NCI-H226 (cell line): ENCODE data around the gene PLEKHG4B.

ENCODE experiments used
- DNase-seq: peaks from one replicate; pipeline ENCODE4 v3.0.0-alpha.2; 2015

PLEKHG4B gene

DNA sequence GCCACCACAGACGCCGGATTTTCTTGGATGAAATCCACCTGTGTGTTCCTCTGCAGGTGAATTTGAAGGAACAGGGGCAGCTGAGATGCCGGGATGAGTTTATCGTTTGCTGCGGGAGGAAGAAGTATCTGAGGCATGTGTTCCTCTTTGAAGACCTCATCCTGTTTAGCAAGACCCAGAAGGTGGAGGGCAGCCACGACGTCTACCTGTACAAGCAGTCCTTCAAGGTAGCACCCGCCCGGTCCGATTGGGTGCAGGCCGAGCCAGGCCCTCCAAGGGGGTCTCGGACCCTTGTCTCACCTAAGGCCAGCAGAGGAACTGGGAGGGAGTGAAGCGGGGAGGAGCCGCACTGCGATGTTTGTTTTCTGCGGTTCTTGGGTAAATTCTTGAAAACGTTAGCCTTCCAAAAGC lies 80.9 kb downstream of the PLEKHG4B start:
- no peak for DNase-seq

- no peak for DNase-seq
Measured at GRCh38 chr5:173392-174290, 81.7 kb downstream of the PLEKHG4B start.

- DNase-seq = no peak
Measured at GRCh38 chr5:174291-174600, 82.3 kb downstream of the PLEKHG4B start.

GRCh38 chr5:174876-175465 lies 83.0 kb downstream of the PLEKHG4B start:
- DNase-seq = no peak

GRCh38 chr5:176296-176823 lies 84.4 kb downstream of the PLEKHG4B start:
- no peak for DNase-seq

DNA sequence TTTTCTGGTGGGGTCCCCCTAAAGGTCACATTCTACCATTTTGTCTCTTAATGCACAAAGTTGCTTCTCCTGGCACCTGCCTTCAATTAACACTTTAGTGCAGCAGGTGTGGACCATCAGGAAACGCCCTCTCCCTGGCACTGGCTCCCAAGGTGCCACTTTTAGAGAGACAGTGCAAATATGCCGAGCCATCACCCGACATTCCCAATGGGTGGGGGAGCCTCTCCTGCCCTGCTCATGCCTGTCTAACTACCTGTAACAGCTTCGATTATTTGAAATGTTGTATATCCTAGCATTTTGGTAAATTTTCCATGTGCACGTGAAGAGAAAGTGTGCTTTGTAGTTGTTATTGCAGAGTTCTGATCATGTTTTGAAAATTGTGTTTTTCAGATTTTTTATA lies 86.1 kb downstream of the PLEKHG4B start:
- DNase-seq = no peak

- no peak for DNase-seq
Measured at GRCh38 chr5:179401-179800, 87.4 kb downstream of the PLEKHG4B start.

- no peak for DNase-seq
Measured at GRCh38 chr5:180286-180918, 88.4 kb downstream of the PLEKHG4B start.

GRCh38 chr5:181160-181559 lies 89.2 kb downstream of the PLEKHG4B start:
- DNase-seq = no peak

DNA sequence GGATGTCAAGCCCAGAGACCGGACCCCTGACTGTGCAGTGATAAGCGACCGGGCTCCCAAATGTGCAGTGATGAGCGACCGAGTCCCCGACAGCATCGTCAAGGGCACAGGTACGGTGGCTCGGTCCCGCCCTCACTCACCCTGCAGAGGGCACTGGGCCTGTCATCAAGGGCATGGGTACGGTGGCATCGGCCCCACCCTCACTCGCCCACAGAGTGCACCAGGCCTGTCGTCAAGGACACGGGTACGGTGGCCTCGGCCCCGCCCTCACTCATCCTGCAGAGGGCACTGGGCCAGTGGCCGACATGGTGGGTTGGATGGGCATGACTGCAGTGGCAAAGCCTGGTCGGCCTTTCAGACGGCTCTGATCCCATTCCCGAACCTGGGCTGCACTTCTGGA lies 89.6 kb downstream of the PLEKHG4B start:
- no peak for DNase-seq

DNA sequence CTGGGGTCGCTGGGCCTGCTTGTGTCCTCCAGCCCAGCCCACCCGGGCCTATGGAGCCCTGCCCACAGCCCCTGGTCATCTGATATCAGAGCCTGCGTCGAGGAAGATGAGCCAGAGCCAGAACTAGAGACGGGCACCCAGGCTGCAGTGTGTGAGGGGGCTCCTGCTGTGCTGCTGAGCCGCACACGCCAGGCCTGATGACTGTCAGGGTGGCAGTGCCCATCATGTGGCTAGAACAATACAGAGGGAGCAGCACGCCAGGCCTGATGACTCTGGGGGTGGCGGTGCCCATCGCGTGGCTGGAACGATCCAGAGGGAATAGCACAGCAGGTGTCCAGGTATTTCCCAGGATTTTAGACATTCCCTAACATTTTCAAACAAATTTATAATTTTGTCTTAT lies 90.2 kb downstream of the PLEKHG4B start:
- no peak for DNase-seq

- no peak for DNase-seq
Measured at GRCh38 chr5:184471-184870, 92.5 kb downstream of the PLEKHG4B start.

GRCh38 chr5:185095-186070 lies 93.4 kb downstream of the PLEKHG4B start:
- no peak for DNase-seq

DNA sequence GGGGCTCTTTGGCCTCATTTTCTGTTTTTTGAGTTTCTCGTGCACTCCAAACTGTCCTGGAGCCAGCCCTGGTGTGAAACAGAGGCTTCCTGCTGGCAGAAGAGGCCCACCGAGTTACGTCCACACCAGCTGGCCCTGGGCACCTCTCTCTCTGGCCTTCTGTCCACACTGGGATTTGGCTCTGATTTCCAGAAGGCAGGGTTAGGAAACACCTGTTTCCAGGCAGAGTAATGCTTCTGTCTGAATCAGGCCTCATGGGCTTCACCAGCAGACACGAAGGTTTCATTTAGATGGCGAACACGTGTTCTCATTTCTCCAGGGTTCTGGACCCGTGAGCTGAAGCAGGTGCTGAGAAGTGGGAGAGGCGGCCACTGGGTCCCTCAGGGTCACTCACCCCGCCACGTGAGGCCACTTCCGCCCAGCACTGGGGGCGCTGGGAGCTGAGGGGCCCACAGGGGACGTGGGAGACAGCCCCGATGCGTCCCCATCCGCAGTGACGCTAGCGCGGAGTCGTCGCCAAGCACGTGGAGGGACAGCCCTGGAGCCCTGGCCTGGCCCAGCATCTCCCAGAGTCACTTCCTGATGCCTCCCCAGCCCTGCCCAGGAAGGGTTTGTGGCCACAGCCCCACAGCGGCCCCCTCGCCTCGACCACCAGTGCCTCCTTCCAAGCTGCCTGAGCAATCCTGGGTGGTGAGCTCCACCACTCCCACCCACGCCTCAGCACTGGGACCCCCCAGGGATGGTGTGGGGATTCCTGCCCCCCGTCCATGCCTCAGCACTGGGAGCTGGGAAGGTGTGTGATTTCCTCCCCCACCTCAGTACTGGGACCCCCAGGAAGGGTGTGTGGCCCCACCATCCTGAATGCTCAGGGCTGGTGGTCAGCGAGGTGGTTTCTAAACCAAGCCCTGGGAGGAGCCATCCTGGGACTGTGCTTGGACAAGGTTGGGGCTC lies 94.4 kb downstream of the PLEKHG4B start:
- no peak for DNase-seq

GRCh38 chr5:187042-187431 lies 95.1 kb downstream of the PLEKHG4B start:
- no peak for DNase-seq

- DNase-seq = no peak
Measured at GRCh38 chr5:187617-188451, 95.9 kb downstream of the PLEKHG4B start.

DNA sequence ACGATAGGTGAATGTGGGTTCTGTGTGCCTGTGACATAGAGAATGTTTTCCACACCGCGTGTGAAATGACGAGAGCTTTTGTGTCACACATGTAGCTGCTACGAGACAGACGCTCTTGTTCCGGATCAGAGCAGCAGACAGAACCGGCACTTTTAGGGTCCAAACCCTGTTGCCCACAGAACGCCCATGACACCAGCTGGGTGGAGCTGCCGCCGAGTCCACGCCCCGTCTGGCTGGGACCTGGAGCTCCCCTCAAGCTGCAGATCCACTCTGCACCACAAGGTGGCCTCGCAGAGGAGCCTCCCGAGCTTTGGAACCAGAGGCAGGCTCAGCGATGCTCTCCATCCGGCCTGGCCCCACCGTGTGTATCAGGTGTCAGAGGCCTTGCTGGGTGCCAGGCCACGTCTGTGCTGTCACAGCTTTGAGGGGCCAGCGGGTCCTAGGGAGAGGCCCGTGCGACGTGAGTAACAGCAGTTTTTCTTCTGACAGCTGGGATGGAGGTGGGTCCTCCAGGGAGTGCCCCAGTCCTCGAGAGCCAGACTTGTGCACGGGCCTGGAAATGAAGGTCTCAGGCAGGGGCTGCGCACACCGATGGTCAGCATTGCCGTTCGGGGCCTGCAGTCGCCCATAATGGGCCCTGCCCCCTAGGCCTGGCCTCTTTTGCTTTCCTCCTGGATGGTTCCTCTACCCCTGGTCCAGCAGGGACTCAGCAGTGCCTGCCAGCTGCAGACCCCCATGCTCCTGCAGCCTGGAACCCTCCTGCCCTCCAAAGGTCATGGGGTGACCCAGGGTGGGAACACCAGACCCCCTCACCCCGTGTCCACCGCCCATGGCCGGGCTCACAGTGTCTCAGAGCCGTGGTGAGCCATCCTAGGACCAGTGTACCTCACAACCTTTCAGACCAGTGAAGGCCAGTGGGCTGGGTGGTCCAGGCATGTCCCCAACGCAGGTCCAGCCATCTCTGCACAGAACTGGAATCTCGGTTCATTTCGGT lies 96.8 kb downstream of the PLEKHG4B start:
- peak; percentile 72 for DNase-seq

GRCh38 chr5:189486-189885 lies 97.5 kb downstream of the PLEKHG4B start:
- no peak for DNase-seq

DNA sequence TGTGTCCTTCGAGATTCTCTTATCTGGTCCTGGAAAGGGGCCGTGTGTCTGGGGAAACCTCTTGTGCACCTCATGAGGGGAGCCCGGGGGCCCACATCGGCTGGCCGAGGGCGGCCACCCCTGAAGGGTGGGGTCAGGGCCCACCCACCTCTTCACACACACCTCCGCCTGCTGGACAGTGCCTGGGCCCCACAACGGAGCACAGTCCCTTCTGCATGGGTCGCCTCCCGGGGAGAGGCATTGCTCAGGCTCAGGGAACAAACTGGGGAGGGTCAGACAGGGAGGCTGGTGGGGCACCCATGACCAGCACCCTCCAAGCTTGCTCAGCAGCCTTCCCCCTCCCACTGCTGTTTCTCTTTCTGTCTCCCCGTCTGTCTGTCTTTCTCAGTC lies 98.0 kb downstream of the PLEKHG4B start:
- no peak for DNase-seq
